OCI-LY1 (cell line): ENCODE data around the gene ISCU.

ENCODE experiments used
- H2AFZ ChIP-seq: fragments of 200-600 bp; sonication (generic), shearing (Covaris generic); 2 replicates; pipeline ENCODE4 v1.6.0; 2014; ENCODE audit warnings: antibody characterized with exemption, mild to moderate bottlenecking, low read length
- H3F3A ChIP-seq: fragments of 200-600 bp; sonication (generic), shearing (Covaris generic); 2 replicates; pipeline ENCODE4 v1.6.0; 2014; ENCODE audit warnings: mild to moderate bottlenecking, antibody characterized with exemption, low read length, moderate library complexity; ENCODE audit not compliant: insufficient read depth
- H3K27ac ChIP-seq: fragments of 200-600 bp; sonication (generic); 2 replicates; pipeline ENCODE4 v1.5.1; 2014; ENCODE audit warnings: low read length, mixed run types, mild to moderate bottlenecking, low read depth; ENCODE audit not compliant: poor library complexity, severe bottlenecking
- H3K27me3 ChIP-seq: fragments of 200-600 bp; sonication (generic); 2 replicates; pipeline ENCODE4 v1.6.0; 2014; ENCODE audit warnings: antibody characterized with exemption, mild to moderate bottlenecking, low read length, moderate library complexity; ENCODE audit not compliant: insufficient read depth
- H3K36me3 ChIP-seq: fragments of 200-600 bp; sonication (generic); 2 replicates; pipeline ENCODE4 v1.6.1; 2014; ENCODE audit warnings: mild to moderate bottlenecking, antibody characterized with exemption, low read length, moderate library complexity, mixed read lengths; ENCODE audit not compliant: insufficient read depth
- H3K4me1 ChIP-seq: fragments of 200-600 bp; sonication (generic); 2 replicates; pipeline ENCODE4 v1.5.1; 2014; ENCODE audit warnings: mild to moderate bottlenecking, low read length, moderate library complexity; ENCODE audit not compliant: insufficient read depth, severe bottlenecking
- H3K4me2 ChIP-seq: fragments of 200-600 bp; sonication (generic), shearing (Covaris generic); 2 replicates; pipeline ENCODE4 v1.6.1; 2014; ENCODE audit warnings: low read length
- H3K4me3 ChIP-seq: fragments of 200-600 bp; sonication (generic); 2 replicates; pipeline ENCODE4 v1.5.1; 2014; ENCODE audit warnings: low read length, low read depth, mild to moderate bottlenecking, mixed read lengths; ENCODE audit not compliant: poor library complexity, severe bottlenecking
- H3K79me2 ChIP-seq: fragments of 200-600 bp; shearing (Covaris generic); 2 replicates; pipeline ENCODE4 v1.6.1; 2016; ENCODE audit warnings: mixed run types, low read length, mixed read lengths; ENCODE audit not compliant: insufficient read depth
- H3K9ac ChIP-seq: fragments of 200-600 bp; sonication (generic), shearing (Covaris generic); 2 replicates; pipeline ENCODE4 v1.6.1; 2014; ENCODE audit warnings: mild to moderate bottlenecking, low read length, mixed read lengths
- H3K9me2 ChIP-seq: fragments of 200-600 bp; sonication (generic), shearing (Covaris generic); 2 replicates; pipeline ENCODE4 v1.6.1; 2014; ENCODE audit warnings: low read depth, mild to moderate bottlenecking, low read length, mixed read lengths
- H3K9me3 ChIP-seq: fragments of 200-600 bp; shearing (Covaris generic); 2 replicates; pipeline ENCODE4 v1.6.1; 2014; ENCODE audit warnings: low read length, mixed read lengths
- H4K20me1 ChIP-seq: fragments of 200-600 bp; sonication (generic), shearing (Covaris generic); 2 replicates; pipeline ENCODE4 v1.6.0; 2016; ENCODE audit warnings: mild to moderate bottlenecking, low read length; ENCODE audit not compliant: insufficient read depth
- EZH2 ChIP-seq: fragments of 200-600 bp; sonication (generic), shearing (Covaris generic); IDR thresholded peaks from 2 replicates; pipeline ENCODE4 v1.8.0; 2017; ENCODE audit warnings: borderline replicate concordance, mixed run types, mild to moderate bottlenecking, antibody characterized with exemption, low read length, moderate library complexity, mixed read lengths
- TF ChIP-seq, protein P1 (sequence below): fragments of 200-600 bp; sonication (generic), shearing (Covaris generic); IDR thresholded peaks from 2 replicates; pipeline ENCODE4 v1.5.1; 2017; ENCODE audit warnings: mild to moderate bottlenecking, antibody characterized with exemption, low read length, moderate library complexity, mixed read lengths

ISCU gene

DNA sequence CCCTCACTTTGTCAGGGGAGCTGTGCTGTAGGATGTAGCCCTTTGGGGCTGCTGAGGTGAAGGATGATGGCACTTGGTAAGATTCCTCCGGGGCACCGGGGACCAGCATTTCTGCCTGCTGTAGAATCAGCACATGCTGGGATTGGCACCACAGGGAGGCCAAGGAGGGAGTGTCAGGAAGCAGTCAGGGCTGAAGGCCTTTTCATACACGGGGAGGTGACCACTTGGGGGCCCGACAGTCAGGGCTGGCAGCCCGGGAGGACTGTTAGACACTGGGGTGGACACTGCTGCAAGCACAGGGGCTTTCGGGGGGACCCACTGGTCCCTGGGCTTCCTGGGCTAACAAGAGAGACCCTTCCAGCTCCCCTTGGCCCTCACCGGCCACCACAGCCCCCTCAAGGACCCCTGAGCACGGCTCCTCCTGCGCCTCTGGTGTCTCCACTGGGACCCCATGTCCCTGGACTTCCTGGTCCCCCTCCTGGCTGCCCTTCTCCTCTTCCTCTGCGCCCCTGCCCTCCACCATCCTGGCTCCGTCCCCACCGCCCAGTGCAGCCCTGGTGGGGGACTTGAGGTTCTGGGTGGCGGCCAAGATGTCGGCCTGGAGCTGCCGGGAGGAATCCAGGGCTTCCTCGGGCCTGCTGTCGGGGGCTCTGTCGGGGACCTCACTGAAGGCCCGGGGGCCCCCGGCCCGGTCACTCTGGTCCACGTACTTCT is 29.0 kb downstream of the ISCU start:
- no peaks in the 10 kb centered on the region for H3K27me3 ChIP-seq
- no peak overlapping the region for H3K4me3 ChIP-seq
- no peak overlapping the region for H3K27ac ChIP-seq
- no peaks in the 10 kb centered on the region for H3K9me2 ChIP-seq
- H3K9ac ChIP-seq, result no peak overlapping the region
- H3F3A ChIP-seq, result no peaks in the 10 kb centered on the region
- no peak overlapping the region for H3K4me2 ChIP-seq
- H3K4me1 ChIP-seq, result no peaks in the 10 kb centered on the region
- H4K20me1 ChIP-seq, result no peaks in the 10 kb centered on the region
- H2AFZ ChIP-seq, result no peak overlapping the region
- no peak for TF ChIP-seq EZH2
- TF ChIP-seq, protein P1, sequence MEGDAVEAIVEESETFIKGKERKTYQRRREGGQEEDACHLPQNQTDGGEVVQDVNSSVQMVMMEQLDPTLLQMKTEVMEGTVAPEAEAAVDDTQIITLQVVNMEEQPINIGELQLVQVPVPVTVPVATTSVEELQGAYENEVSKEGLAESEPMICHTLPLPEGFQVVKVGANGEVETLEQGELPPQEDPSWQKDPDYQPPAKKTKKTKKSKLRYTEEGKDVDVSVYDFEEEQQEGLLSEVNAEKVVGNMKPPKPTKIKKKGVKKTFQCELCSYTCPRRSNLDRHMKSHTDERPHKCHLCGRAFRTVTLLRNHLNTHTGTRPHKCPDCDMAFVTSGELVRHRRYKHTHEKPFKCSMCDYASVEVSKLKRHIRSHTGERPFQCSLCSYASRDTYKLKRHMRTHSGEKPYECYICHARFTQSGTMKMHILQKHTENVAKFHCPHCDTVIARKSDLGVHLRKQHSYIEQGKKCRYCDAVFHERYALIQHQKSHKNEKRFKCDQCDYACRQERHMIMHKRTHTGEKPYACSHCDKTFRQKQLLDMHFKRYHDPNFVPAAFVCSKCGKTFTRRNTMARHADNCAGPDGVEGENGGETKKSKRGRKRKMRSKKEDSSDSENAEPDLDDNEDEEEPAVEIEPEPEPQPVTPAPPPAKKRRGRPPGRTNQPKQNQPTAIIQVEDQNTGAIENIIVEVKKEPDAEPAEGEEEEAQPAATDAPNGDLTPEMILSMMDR, result no peak
- no peaks in the 10 kb centered on the region for H3K79me2 ChIP-seq
- H3K36me3 ChIP-seq, result no peaks in the 10 kb centered on the region
- H3K9me3 ChIP-seq, result no peaks in the 10 kb centered on the region

DNA sequence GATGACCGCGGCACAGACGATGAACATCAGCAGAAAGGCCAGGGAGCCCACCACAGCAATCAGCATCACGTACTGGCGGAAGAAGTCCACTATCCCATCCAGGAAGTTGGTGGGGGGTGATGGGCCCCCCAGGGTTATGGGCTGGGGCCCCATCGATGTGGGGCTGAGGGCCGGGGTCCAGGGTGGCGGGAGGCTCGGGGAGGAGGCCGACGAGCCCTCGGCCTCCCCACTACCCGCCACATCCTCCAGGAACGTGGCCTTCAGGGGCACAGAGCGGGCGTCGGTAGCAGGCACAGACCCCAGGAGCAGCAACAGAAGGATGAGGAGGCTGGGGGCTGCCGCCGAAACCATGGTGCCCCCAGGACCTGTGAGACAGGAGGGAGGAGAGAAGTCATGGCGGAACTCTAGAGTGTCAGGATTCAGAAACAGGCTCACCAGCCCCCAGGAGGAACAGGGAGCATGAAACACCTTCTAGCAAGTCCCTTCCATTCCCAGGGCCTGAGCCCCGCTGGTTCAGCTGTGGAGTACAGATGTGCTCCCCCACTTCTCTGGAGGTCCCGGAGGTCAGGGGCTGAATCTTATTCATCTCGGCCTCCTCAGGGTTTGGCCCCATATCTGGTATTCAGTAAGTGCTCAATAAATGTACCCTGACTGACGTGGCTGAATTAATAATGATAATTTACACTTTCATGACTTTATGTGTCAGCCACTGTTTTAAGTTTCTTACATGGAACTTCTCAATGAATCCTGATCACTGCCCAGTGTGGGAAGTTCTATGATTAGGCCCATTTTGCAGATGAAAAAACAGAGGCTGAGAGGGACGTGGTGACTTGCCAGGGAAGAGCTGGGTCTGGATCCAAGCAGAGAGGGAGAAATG is 29.9 kb downstream of the ISCU start:
- Histone ChIP-seq H3K9me2 (no peaks in the 10 kb centered on the region), H4K20me1 (no peaks in the 10 kb centered on the region), H3K36me3 (no peaks in the 10 kb centered on the region), H3K4me1 (no peaks in the 10 kb centered on the region), H3K4me3 (no peak overlapping the region), H3K27ac (no peak overlapping the region), H3K4me2 (no peak overlapping the region), H3K27me3 (no peaks in the 10 kb centered on the region), H3F3A (no peaks in the 10 kb centered on the region), H2AFZ (no peak overlapping the region), H3K9ac (no peak overlapping the region), H3K79me2 (no peaks in the 10 kb centered on the region), H3K9me3 (no peaks in the 10 kb centered on the region)
- TF ChIP-seq, protein P1, result no peak
- TF ChIP-seq EZH2, result no peak

DNA sequence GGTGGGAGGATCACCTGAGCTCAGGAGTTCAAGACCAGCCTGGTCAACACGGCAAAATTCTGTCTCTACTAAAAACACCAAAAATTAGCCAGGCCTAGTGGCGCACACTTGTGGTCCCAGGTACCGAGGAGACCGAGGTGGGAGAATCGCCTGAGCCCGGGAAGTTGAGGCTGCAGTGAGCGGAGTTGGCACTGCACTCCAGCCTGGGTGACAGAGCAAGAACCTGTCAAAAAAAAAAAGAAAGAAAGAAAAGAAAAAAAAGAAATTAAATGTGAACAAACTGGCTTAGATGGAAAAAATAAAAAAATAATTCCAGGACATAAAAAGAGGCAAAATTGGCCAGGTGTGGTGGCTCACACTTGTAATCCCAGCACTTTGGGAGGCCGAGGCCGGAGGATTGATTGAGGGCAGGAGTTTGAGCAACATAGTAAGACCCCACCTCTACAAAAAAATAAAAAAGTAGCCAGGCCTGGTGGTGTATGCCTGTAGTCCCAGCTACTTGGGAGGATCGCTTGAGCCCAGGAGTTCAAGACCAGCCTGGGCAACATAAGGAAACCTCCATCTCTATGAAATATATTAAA is 32.0 kb downstream of the ISCU start:
- no peak for TF ChIP-seq EZH2
- TF ChIP-seq, protein P1, result no peak
- Histone ChIP-seq H4K20me1 (no peaks in the 10 kb centered on the region), H3K27me3 (no peaks in the 10 kb centered on the region), H3K4me2 (no peak overlapping the region), H3K79me2 (no peaks in the 10 kb centered on the region), H3K4me1 (no peaks in the 10 kb centered on the region), H3K36me3 (no peaks in the 10 kb centered on the region), H3K4me3 (no peak overlapping the region), H3K9me3 (no peaks in the 10 kb centered on the region), H3K9ac (no peak overlapping the region), H3K9me2 (no peaks in the 10 kb centered on the region), H2AFZ (no peak overlapping the region), H3K27ac (no peak overlapping the region), H3F3A (no peaks in the 10 kb centered on the region)
